Activated T-cell treated with anti-CD3 and anti-CD28 coated beads for 1 hour (primary cell): ENCODE data around the gene AK8.
A peak's percentile ranks its signal among the peaks of the same experiment; 100 is the strongest.

Experiments used
- DNase-seq: peaks from one replicate; pipeline ENCODE4 v3.0.0-alpha.2; 2020; ENCODE audit warnings: low read depth

Gene AK8

GRCh38 chr9:132770770-132771310 is 107.2 kb downstream of the AK8 start:
- DNase-seq, result no peak

- DNase-seq, result peak; percentile 51
These were observed 107.9 kb downstream of the AK8 start for GRCh38 chr9:132769906-132770769.

GRCh38 chr9:132768932-132769905 is 108.9 kb downstream of the AK8 start:
- peak; percentile 51 for DNase-seq

- no peak for DNase-seq
These were observed 114.5 kb downstream of the AK8 start for GRCh38 chr9:132763574-132763973.

- no peak for DNase-seq
These were observed 115.2 kb downstream of the AK8 start for GRCh38 chr9:132762896-132763295.

GRCh38 chr9:132761602-132762001 is 116.5 kb downstream of the AK8 start:
- no peak for DNase-seq

GRCh38 chr9:132760057-132760456 is 118.0 kb downstream of the AK8 start:
- no peak for DNase-seq

- DNase-seq, result no peak
These were observed 121.1 kb downstream of the AK8 start for GRCh38 chr9:132757016-132757415.

- DNase-seq, result no peak
These were observed 121.8 kb downstream of the AK8 start for GRCh38 chr9:132756214-132756845.

GRCh38 chr9:132755096-132755495 is 123.0 kb downstream of the AK8 start:
- DNase-seq, result no peak

GRCh38 chr9:132754236-132754635 is 123.8 kb downstream of the AK8 start:
- no peak for DNase-seq

GRCh38 chr9:132753593-132753880 is 124.5 kb downstream of the AK8 start:
- DNase-seq, result no peak

- no peak for DNase-seq
These were observed 125.0 kb downstream of the AK8 start for GRCh38 chr9:132752877-132753592.

- no peak for DNase-seq
These were observed 127.4 kb downstream of the AK8 start for GRCh38 chr9:132750668-132751067.

GRCh38 chr9:132749306-132749705 is 128.8 kb downstream of the AK8 start:
- DNase-seq, result no peak

GRCh38 chr9:132748450-132748849 is 129.6 kb downstream of the AK8 start:
- DNase-seq, result no peak

GRCh38 chr9:132745756-132746709 is 132.1 kb downstream of the AK8 start:
- no peak for DNase-seq

GRCh38 chr9:132744881-132745755 is 133.0 kb downstream of the AK8 start:
- DNase-seq, result no peak

- DNase-seq, result no peak
These were observed 134.1 kb downstream of the AK8 start for GRCh38 chr9:132743931-132744479.
